Measurements from ENCODE around the gene GPR137B. TPM values are rescaled to one million over a fixed set of nuclear protein-coding genes. Genes with fewer than 3 reads are reported as not detected.

GPR137B gene
- total RNA-seq, 1 experiment from 2014 or later = 6.5 TPM

GRCh38 chr1:236253119-236253518 lies 110.8 kb downstream of the GPR137B start:
- DNase-seq (ENCODE audit: extremely low read depth, low read depth) = no peak

GRCh38 chr1:236253918-236254637 lies 111.7 kb downstream of the GPR137B start:
- DNase-seq (ENCODE audit: extremely low read depth, low read depth) = no peak

GRCh38 chr1:236257216-236257615 lies 114.9 kb downstream of the GPR137B start:
- no peak for DNase-seq (ENCODE audit: extremely low read depth, low read depth)

GRCh38 chr1:236258114-236258622 lies 115.8 kb downstream of the GPR137B start:
- no peak for DNase-seq (ENCODE audit: extremely low read depth, low read depth)

Other genes with a start within 250 kb of the GPR137B start
- gene NID1, start 77.4 kb upstream of the GPR137B start, total RNA-seq (2014; rRNA removed; shearing (Covaris generic)) = 0.15 TPM in 1 of 2 replicates, not detected in the other
- gene ERO1B, start 139.4 kb downstream of the GPR137B start, total RNA-seq (2014; rRNA removed; shearing (Covaris generic)) = 11.0 and 16.7 TPM in 2 replicates

All from NCI-H460 (cell line).